ENCODE data around the gene KLHL4.

Gene KLHL4

GRCh38 chrX:87661761-87662160 lies 144.2 kb downstream of the KLHL4 start:
- TF ChIP-seq MAX (IDR thresholded peaks at IDR 0.05), result no peak
- TF ChIP-seq REST (IDR thresholded peaks at IDR 0.05; ENCODE audit: low read depth), result no peak
- TF ChIP-seq TAF1 (IDR thresholded peaks at IDR 0.05; ENCODE audit: low read depth), result no peak
- no peak for TF ChIP-seq YY1 (IDR thresholded peaks at IDR 0.05; ENCODE audit: low read depth)
- TF ChIP-seq CEBPB (IDR thresholded peaks at IDR 0.05), result no peak
- TF ChIP-seq NFIC (IDR thresholded peaks at IDR 0.05), result no peak
- no peak for TF ChIP-seq ZBTB7A (IDR thresholded peaks at IDR 0.05; ENCODE audit: low read depth)
- TF ChIP-seq FOXM1 (IDR thresholded peaks at IDR 0.05; ENCODE audit: borderline replicate concordance, low read depth), result no peak

GRCh38 chrX:87663421-87663820 lies 145.8 kb downstream of the KLHL4 start:
- TF ChIP-seq EGR1 (IDR thresholded peaks at IDR 0.05), result no peak

- no peak for TF ChIP-seq REST (IDR thresholded peaks at IDR 0.05; ENCODE audit: low read depth)
- peak; percentile 55; the same call in 1 of the 2 replicates for TF ChIP-seq RAD21 (IDR thresholded peaks at IDR 0.05; ENCODE audit: low read depth)
Measured at GRCh38 chrX:87664381-87664780, 146.8 kb downstream of the KLHL4 start.

- TF ChIP-seq TAF1 (IDR thresholded peaks at IDR 0.05; ENCODE audit: low read depth), result no peak
- no peak for TF ChIP-seq MAX (IDR thresholded peaks at IDR 0.05)
- TF ChIP-seq USF1 (IDR thresholded peaks at IDR 0.05), result no peak
- TF ChIP-seq EP300 (IDR thresholded peaks at IDR 0.05; ENCODE audit: borderline replicate concordance), result no peak
- TF ChIP-seq CREB1 (IDR thresholded peaks at IDR 0.05; ENCODE audit: low read depth), result no peak
- TF ChIP-seq REST (IDR thresholded peaks at IDR 0.05; ENCODE audit: low read depth), result no peak
- no peak for TF ChIP-seq EGR1 (IDR thresholded peaks at IDR 0.05)
- no peak for TF ChIP-seq TCF12 (IDR thresholded peaks at IDR 0.05; ENCODE audit: low read depth)
- TF ChIP-seq NFIC (IDR thresholded peaks at IDR 0.05), result no peak
- TF ChIP-seq YY1 (IDR thresholded peaks at IDR 0.05; ENCODE audit: low read depth), result no peak
- TF ChIP-seq ZBTB7A (IDR thresholded peaks at IDR 0.05; ENCODE audit: low read depth), result no peak
Measured at GRCh38 chrX:87679849-87680248, 162.2 kb downstream of the KLHL4 start.

GRCh38 chrX:87687703-87688102 lies 170.1 kb downstream of the KLHL4 start:
- no peak for TF ChIP-seq YY1 (IDR thresholded peaks at IDR 0.05; ENCODE audit: low read depth)

- TF ChIP-seq RAD21 (IDR thresholded peaks at IDR 0.05; ENCODE audit: low read depth) (no peak), EGR1 (IDR thresholded peaks at IDR 0.05) (no peak), YY1 (IDR thresholded peaks at IDR 0.05; ENCODE audit: low read depth) (no peak)
Measured at GRCh38 chrX:87693204-87693603, 175.6 kb downstream of the KLHL4 start.

- TF ChIP-seq EP300 (IDR thresholded peaks at IDR 0.05; ENCODE audit: borderline replicate concordance), result no peak
Measured at GRCh38 chrX:87697409-87697808, 179.8 kb downstream of the KLHL4 start.

Data from Ishikawa (cell line).